NCI-H1417 (cell line): ENCODE results near the gene CD40.
"Not testable (repeated sequence)": the region's sequence is repeated elsewhere in the genome, so short reads cannot be mapped to it uniquely, and the experiment has no call there.

ENCODE experiments used
- DNase-seq, 3 experiments: peaks; one replicate each; lab custom pipeline; 2025; lab: John Stamatoyannopoulos, UW

CD40 gene

DNA sequence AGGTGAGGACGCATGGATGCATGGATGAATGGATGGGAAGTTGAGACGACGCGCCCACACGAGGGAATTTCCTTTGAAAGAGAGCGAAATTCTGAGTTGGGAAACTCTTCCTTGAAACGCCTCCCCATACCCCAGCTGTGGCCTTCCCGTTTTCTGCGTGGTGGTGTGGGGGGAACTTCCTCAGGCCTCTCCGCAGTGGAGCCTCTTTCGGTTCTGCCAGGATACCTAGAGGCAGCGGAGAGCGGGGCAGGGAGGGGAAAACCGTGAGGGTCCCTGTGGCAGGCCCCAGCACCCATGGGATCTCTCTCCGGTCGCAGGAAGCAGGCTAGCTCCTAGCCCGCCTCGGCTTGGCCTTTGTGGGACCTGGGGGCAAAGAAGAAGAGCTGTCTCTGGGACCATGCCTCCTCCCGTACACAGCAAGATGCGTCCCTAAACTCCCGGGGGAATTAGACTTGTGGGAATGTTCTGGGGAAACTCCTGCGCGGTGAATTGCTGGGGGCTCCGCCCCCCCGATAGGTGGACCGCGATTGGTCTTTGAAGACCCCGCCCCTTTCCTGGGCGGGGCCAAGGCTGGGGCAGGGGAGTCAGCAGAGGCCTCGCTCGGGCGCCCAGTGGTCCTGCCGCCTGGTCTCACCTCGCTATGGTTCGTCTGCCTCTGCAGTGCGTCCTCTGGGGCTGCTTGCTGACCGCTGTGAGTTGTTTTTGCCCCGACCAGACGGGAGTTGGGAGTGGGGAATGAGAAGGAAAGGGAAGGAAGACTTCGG is at the start of gene CD40:
Gene CD40, plus strand, starts transcription at position 611 of the 764 bp plus-strand sequence. Its CDS starts 30 bp downstream, at position 641.
- DNase-seq = no peak

DNA sequence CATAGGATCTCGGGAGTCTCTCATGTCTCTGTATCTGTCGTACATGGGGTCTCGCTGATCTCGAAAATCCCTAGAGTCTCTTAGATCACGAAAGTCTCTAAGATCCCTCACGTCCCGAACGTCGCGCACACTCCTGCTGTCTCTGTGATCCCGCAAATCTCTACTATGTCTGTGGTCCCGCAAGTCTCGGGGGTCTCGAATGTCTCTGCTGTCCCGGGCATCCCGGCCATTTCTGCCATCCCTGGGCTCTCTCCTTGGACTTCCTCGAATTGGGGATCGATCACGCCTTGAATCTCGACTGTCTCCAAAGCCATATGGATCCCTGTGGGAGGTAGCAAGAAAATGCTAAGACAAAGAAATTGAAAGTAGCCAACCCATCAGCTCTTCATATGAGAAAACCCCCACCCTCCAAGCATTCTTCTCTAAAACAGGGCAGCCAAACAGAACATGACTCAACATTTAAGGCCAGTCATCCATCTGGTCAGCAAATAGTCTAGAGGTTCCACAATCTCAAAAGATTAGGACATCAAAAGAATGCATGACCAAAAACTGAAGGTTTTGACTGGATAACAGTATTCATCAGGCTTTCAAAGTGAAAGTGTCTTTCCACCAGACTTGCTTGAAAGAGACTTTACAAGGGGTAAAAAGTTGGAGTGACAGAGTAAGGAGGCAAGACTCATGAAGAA is 47.8 kb upstream of the CD40 start:
- no peak for DNase-seq

DNA sequence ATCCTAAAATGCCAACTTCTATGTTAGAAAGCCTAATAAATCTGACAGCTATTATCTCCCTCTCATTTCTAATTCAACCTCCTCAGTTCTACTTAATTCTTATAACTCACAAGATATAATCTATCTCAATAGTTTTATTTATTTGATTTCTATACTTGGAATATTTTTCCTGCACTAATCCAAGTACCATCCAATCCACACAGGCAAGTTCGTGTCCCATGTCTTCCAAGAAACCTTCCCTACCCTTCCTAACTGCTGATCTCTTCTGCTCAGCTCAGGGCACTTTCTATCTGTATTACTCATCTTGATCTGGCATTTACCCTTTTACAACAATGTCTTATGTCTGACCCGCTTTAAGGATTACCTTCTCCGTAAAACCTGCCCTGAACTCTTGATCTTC is 46.5 kb upstream of the CD40 start:
- DNase-seq = no peak

DNA sequence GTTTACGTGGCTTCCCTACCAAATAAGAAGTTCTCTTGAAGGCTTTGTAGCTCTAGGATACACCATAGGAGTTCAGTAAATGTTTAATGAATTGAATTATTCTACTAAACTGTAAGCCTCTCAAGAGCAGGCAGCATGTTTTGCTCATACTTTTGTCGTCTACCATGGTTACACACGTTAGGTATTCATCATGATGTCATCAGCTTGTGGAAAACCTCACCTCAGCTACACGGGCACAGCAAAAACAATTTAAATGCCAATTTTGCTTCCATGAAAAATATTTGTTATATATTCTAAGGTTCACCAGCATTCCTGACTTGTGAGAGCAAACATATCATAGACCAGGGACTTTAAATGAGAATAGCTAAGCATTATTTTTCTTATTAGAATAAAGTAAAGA is 45.1 kb upstream of the CD40 start:
- DNase-seq = no peak

GRCh38 chr20:46073443-46073842 is 44.7 kb upstream of the CD40 start:
- DNase-seq = peak in 2 of 3 experiments; percentile 27 to 52

DNA sequence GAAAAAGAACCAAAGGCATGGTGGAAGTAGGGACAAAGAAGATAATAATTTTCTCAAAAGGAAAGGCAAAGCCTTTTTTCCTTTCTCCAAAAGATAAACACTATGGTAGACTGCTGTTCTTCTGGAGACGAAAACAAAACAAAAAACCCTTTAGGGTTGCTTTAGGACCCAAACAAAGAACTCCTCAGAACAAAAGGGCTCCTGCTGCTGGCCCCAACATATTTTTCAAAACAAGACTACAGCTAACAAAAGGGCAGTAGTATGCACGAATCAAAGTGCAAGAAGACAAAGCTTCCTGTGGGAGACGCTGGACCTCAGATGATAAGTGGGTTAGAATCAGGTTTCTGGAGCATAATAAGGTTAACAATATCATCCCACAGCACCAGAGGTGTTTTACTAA is 44.1 kb upstream of the CD40 start:
- peak in 1 of 3 experiments; percentile 56 for DNase-seq

DNA sequence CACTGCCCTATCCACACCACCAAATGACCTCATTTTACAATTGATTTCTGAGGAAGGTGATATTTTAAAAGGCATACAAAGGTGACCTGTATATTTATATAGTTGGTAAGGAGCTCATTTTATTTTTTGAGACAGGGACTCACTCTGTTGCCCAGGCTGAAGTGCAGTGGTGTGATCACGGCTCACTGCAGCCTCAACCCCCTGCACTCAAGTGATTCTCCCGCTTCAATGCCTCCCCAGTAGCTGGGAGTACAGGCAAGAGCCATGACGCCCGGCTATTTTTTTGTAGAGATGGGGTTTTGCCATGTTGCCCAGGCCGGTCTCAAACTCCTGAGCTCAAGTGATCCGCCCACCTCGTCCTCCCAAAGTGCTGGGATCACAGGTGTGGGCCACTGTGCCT is 41.3 kb upstream of the CD40 start:
- DNase-seq = no peak

DNA sequence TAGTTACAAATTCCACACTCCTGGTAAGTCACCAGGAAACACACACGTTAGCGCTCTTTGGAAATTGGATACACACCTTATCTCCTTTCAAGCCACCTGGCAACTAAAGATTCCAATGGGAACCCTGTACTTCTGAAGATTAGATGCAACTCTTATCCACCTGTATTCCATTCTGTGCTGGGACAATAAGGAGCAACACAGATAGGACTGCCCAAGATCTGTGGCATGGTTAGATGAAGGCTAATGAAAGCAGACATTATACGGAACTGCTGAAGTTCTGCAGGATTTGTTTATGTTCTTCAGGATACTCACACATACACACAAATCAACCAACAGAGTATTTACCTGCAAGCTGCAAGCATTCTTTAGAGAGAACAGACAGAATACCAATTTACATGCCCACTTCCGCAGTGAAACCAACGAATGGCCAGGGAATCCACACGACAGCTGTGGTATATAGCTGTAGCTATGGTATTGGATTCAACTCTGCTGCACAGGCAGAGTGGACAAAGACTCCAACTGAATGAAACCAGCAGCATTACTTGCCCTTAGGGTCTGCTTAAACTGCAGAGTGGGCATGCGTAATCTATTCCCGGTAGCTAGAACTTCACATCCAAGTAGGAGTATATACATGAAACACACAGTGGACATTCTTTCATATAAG is 40.3 kb upstream of the CD40 start:
- DNase-seq = no peak

DNA sequence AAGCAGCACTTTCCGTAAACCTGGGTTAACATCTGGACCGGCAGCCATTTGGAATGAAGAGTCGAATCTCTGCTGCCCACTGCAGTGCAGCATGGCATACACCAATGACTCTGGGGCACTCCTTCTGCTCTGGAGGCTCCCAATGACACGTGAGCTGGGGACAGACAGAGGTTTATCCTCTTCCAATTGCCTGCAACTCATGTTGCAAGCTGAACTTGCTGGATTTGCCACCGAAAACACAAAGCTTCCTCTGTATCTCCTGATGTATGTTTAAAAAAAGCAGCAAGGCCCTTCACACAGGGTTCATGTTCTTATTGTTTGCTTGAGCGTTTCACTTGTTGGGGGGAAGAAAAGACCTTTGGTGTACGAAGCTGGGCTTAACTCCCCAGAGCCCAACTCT is 39.2 kb upstream of the CD40 start:
- no peak for DNase-seq

- DNase-seq = peak in 1 of 3 experiments; percentile 52
Observed at GRCh38 chr20:46081074-46081473, 37.0 kb upstream of the CD40 start.

DNA sequence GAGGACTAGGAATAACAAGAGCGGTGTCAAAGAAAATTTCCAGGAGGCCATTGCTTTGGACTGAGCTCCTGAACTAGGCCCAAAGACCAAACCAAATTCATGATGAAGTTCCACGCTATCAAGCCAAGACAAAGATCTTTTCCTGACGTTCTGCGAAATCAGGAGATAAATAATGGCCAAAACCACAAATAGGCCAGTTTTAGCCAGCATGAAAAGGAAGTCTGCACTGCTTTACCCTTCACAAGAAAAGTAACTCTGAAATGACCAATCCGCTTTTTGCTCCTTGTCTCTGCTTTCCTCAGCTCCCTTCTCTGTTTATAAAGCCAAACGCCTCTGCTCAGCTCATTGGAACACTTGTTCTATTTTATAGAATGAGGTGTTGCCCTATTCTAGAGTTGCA is 35.0 kb upstream of the CD40 start:
- no peak for DNase-seq

DNA sequence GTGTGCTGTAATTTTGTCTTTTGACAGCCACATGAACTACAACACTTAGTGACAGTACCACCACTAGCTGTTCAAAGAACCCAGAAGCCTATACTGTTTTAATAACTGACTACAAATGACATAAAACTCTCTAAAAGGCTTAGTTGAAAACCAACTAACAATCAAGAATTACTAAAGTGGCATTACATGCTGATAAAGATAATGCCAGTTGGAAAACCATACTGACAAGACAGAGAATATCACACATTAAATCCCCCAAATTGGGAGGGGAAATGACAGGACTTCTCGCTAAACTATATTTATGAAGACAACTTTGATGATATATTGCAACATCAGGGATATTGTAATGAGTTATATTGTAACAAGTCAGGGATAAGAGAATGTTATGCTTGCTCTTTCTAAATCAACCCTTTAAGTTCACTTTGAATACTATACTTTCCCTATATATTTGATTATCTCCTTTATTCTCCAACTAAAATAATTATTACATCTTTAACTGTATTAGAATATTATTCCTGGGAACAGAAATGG is 34.5 kb upstream of the CD40 start:
- no peak for DNase-seq

GRCh38 chr20:46084805-46085178 is 33.3 kb upstream of the CD40 start:
- no peak for DNase-seq

DNA sequence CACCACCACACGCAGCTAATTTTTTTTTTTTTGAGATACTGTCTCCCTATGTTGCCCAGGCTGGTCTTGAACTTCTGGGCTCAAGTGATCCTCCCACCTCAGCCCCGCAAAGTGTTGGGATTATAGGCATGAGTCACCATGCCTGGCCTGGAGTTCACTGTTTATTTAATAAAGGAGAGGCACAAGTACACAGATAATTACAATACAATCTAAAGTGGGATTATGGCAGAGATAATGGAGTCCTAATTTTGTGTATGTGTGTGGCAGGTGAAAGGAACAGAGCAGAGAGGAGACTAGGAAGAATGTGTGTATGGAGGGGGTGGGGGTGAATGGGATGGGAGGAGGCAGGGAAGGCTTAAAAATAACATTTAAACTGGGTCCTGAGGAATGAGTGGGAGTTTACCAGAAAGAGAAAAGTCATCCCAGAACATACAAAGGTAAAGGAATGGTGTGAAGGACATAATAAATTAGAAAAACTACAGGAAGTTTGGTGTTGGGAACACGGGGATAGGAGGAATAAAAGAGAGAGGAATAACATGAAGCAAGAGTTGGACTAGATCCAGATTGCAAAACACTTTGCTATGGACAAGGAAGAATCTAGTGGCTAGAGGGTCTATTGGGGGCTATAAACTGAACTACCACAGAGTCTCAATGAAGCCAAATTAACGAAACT is 32.8 kb upstream of the CD40 start:
- DNase-seq = peak in 2 of 3 experiments; percentile 58 to 83

GRCh38 chr20:46087161-46087560 is 31.0 kb upstream of the CD40 start:
- DNase-seq = peak in 2 of 3 experiments; percentile 4 to 31

- peak in 2 of 3 experiments; percentile 24 to 62 for DNase-seq
Observed at GRCh38 chr20:46088409-46089166, 29.5 kb upstream of the CD40 start.

DNA sequence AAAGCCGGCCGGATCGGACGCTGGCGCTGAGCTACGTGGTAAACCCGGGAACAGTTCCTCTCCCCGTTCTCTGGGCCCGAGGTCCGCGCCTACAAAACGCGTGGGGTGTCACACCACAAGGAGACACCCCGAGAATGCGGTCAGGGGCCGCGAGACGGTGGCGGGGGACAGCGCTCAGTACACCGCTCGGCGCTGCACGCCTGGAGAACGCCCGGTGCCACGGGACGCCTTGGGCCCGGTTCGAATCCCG is 29.0 kb upstream of the CD40 start:
- no peak for DNase-seq

- DNase-seq = peak; percentile 97 to 100 (median 99)
Observed at GRCh38 chr20:46089417-46090388, 28.4 kb upstream of the CD40 start, which contains the start of gene NCOA5. NCOA5 (minus strand) TSS chr20:46089962; CDS start chr20:46079424, 10,538 bp downstream.

DNA sequence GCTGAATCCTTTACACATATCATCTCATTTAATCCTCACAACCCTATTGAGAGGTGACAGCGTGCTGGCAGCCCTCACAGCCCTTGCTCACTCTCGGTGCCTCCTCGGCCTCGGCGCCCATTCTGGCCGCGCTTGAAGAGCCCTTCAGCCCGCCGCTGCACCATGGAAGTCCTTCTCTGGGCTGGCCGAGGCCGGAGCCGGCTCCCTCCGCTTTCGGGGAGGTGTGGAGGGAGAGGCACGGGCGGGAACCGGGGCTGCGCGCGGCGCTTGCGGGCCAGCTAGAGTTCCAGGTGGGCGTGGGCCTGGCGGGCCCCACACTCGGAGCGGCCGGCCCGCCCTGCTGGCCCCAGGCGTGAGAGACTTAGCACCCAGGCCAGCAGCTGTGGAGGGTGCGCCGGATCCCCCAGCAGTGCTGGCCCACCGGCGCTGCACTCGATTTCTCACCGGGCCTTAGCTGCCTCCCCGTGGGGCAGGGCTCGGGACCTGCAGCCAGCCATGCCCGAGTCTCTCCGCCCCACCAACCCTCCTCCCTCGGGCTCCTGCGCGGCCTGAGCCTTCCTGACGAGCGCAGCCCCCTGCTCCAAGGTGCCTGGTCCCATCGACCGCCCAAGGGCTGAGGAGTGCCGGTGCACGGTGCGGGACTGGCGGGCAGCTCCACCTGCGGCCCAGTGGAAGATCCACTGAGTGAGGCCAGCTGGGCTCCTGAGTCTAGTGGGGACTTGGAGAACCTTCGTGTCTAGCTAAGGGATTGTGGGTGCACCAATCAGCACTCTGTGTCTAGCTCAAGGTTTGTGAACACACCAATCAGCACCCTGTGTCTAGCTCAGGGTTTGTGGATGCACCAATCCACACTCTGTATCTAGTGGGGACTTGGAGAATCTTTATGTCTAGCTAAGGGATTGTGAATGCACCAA is 26.2 kb upstream of the CD40 start:
- DNase-seq = not testable (repeated sequence)
